B cell (primary cell): Measurements from ENCODE around the gene SLC25A17. TPM values are rescaled to one million over a fixed set of nuclear protein-coding genes. Genes with fewer than 3 reads are reported as not detected.

Source experiments
- ATAC-seq: fragments of 200-7000 bp; cut with Tn5 transposase; one replicate; pipeline ENCODE4 v1.10.0; 2021; ENCODE audit warnings: low read depth, mild to moderate bottlenecking, moderate number of reproducible peaks, moderate library complexity
- CTCF ChIA-PET: fragments of 350-600 bp; sonication (Branson Sonifier 250); formaldehyde crosslinking; loops from one replicate; lab custom pipeline; 2021; ENCODE audit warnings: antibody characterized with exemption, inconsistent platforms; lab: Charles Lee
- POLR2A ChIA-PET: fragments of 350-600 bp; sonication (Branson Sonifier 250); formaldehyde crosslinking; loops from one replicate; lab custom pipeline; 2021; ENCODE audit warnings: antibody characterized with exemption; lab: Charles Lee
- DNase-seq: peaks from one replicate; pipeline ENCODE4 v3.0.0; 2013
- H2AFZ ChIP-seq: 2 replicates; pipeline ENCODE4 v1.6.1; 2012; ENCODE audit warnings: mild to moderate bottlenecking, low read depth, low read length; ENCODE audit not compliant: insufficient read depth, poor library complexity, severe bottlenecking
- H3K27ac ChIP-seq, 2 donors: 1 replicate in 1 of 2; 2 replicates in 1 of 2; pipeline ENCODE4 v1.5.1; 2012 to 2013; ENCODE audit warnings: low read length in 2 of 2, mild to moderate bottlenecking in 2 of 2, moderate library complexity in 1 of 2
- H3K27me3 ChIP-seq, 4 experiments: fragments of 200-600 bp in 1 of 4; sonication (generic) in 1 of 4; replicated peaks in 1 of 4; 1 replicate in 2 of 4; 2 replicates in 2 of 4; pipeline versions ENCODE4 v1.6.1 to v1.7.0; 2013 to 2016; ENCODE audit warnings: low read length in 3 of 4, mild to moderate bottlenecking in 2 of 4, mixed read lengths in 1 of 4, moderate library complexity in 1 of 4; ENCODE audit not compliant: insufficient read depth in 4 of 4, control insufficient read depth in 3 of 4; ENCODE audit errors: control extremely low read depth in 1 of 4
- H3K36me3 ChIP-seq, 2 experiments: replicated peaks in 1 of 2; 1 replicate in 1 of 2; 2 replicates in 1 of 2; pipeline versions ENCODE4 v1.6.1 to v1.7.1; 2013; ENCODE audit warnings: low read length in 1 of 2; ENCODE audit not compliant: insufficient read depth in 2 of 2, control insufficient read depth in 1 of 2; ENCODE audit errors: control extremely low read depth in 1 of 2, extremely low read depth in 1 of 2
- H3K4me1 ChIP-seq, 2 donors: fragments of 200-600 bp in 1 of 2; sonication (generic) in 1 of 2; 1 replicate in 1 of 2; 2 replicates in 1 of 2; pipeline versions ENCODE4 v1.5.1 to v1.6.1; 2013 to 2017; ENCODE audit warnings: low read length in 2 of 2; ENCODE audit not compliant: control insufficient read depth in 2 of 2, insufficient read depth in 2 of 2
- H3K4me2 ChIP-seq: replicated peaks from 2 replicates; pipeline ENCODE3; 2012; ENCODE audit warnings: mild to moderate bottlenecking, low read depth, low read length; ENCODE audit not compliant: poor library complexity, severe bottlenecking
- H3K4me3 ChIP-seq, 5 experiments: fragments of 200-600 bp in 1 of 5; sonication (generic) in 1 of 5; 1 replicate in 3 of 5; 2 replicates in 2 of 5; pipeline versions ENCODE4 v1.5.1 to v1.7.0; 2011 to 2016; ENCODE audit warnings: low read length in 4 of 5, mild to moderate bottlenecking in 4 of 5, low read depth in 2 of 5, control low read depth in 1 of 5, moderate library complexity in 1 of 5; ENCODE audit not compliant: insufficient read depth in 1 of 5; ENCODE audit errors: control extremely low read depth in 1 of 5, extremely low read depth in 1 of 5
- H3K79me2 ChIP-seq: fragments of 200-600 bp; sonication (generic); one replicate; pipeline ENCODE4 v1.6.0; 2016; ENCODE audit warnings: low read length; ENCODE audit not compliant: control insufficient read depth, insufficient read depth
- H3K9ac ChIP-seq: fragments of 200-600 bp; sonication (generic); 2 replicates; pipeline ENCODE4 v1.6.1; 2017; ENCODE audit warnings: mild to moderate bottlenecking, low read length, moderate library complexity
- H3K9me3 ChIP-seq, 3 donors: one replicate each; pipeline versions ENCODE4 v1.6.1 to v1.7.1; 2013; ENCODE audit warnings: low read length in 2 of 3; ENCODE audit not compliant: control insufficient read depth in 2 of 3, insufficient read depth in 1 of 3; ENCODE audit errors: control extremely low read depth in 1 of 3
- H4K20me1 ChIP-seq: 2 replicates; pipeline ENCODE4 v1.6.0; 2012; ENCODE audit warnings: mild to moderate bottlenecking, low read length; ENCODE audit not compliant: insufficient read depth, control insufficient read depth, poor library complexity, severe bottlenecking
- H3K27ac Mint-ChIP-seq: one replicate; pipeline ENCODE4 v1.8.0; 2021; ENCODE audit warnings: mixed read lengths
- H3K27me3 Mint-ChIP-seq: one replicate; pipeline ENCODE4 v1.8.0; 2021; ENCODE audit warnings: mixed read lengths
- H3K4me1 Mint-ChIP-seq: one replicate; pipeline ENCODE4 v1.8.0; 2021; ENCODE audit warnings: mixed read lengths
- H3K4me3 Mint-ChIP-seq: one replicate; pipeline ENCODE4 v1.8.0; 2021; ENCODE audit warnings: mixed read lengths
- H3K9me3 Mint-ChIP-seq: one replicate; pipeline ENCODE4 v1.8.0; 2022; ENCODE audit warnings: mixed read lengths; ENCODE audit not compliant: insufficient read depth
- CTCF ChIP-seq: fragments of 200-600 bp; IDR thresholded peaks from one replicate; pipeline ENCODE4 v1.8.0; 2022; ENCODE audit warnings: antibody characterized with exemption, mild to moderate bottlenecking
- EZH2 ChIP-seq: IDR thresholded peaks from 2 replicates; pipeline ENCODE4 v1.6.1; 2012; ENCODE audit warnings: borderline replicate concordance, low read depth, mild to moderate bottlenecking, moderate library complexity, low read length; ENCODE audit not compliant: insufficient read depth, poor library complexity, severe bottlenecking
- WGBS: methylation state at CpG from one replicate; pipeline ENCODE4 v1.1.5; 2013; ENCODE audit warnings: missing lambda C conversion rate; ENCODE audit not compliant: insufficient coverage; 5-methylcytosine and 5-hydroxymethylcytosine counted together
- intact Hi-C: fragments of 100-400 bp; cut with micrococcal nuclease; formaldehyde crosslinking; loops from one replicate; pipeline ENCODE4 v1.10.0; 2022
- polyA plus RNA-seq: library from polyadenylated mRNA; depleted of rRNA; stranded (reverse); fragments of >200 nt; gene quantifications from 2 replicates; pipeline ENCODE4 v1.2.3, GENCODE V29; 2012
- total RNA-seq, 2 donors: library from RNA; stranded (reverse); fragments of 120-200 nt in 1 of 2; gene quantifications; 1 replicate in 1 of 2; 2 replicates in 1 of 2; pipeline versions ENCODE4 v1.2.3 to v1.2.4, GENCODE V29; 2013 to 2022

SLC25A17 gene
- total and polyA plus RNA-seq, 2 donors (not counting 1 experiment from before 2014, with no cell fraction given), result 13.1 to 15.0 TPM

GRCh38 chr22:40797427-40797826, 21.7 kb downstream of the SLC25A17 start:
- no peak overlapping the region for H3K4me2 ChIP-seq
- H3K27me3 ChIP-seq, result no peaks in the 10 kb centered on the region
- TF ChIP-seq CTCF (no peak), EZH2 (no peak)
- Mint-ChIP-seq H3K9me3 (no peaks in the 10 kb centered on the region), H3K27me3 (no peaks in the 10 kb centered on the region), H3K4me3 (no peak overlapping the region), H3K4me1 (no peaks in the 10 kb centered on the region), H3K27ac (no peak overlapping the region)
- no peak overlapping the region for H2AFZ ChIP-seq
- H4K20me1 ChIP-seq, result no peaks in the 10 kb centered on the region
- H3K9ac ChIP-seq, result no peak overlapping the region
- intact Hi-C loops, result no loop called here
- no peaks in the 10 kb centered on the region for H3K79me2 ChIP-seq
- WGBS, result 100% methylated on average over 1 of the region's 1 CpG
- ChIA-PET CTCF (no interaction called here), POLR2A (no interaction called here)
- no peak overlapping the region for H3K4me3 ChIP-seq
- no peak overlapping the region for H3K27ac ChIP-seq
- no peaks in the 10 kb centered on the region for H3K9me3 ChIP-seq
- ATAC-seq, result no peak
- H3K36me3 ChIP-seq, result peaks cover 0 to 7% of the 10 kb centered on the region in 2 experiments
- H3K4me1 ChIP-seq, result no peaks in the 10 kb centered on the region
- DNase-seq, result no peak

GRCh38 chr22:40792451-40792850, 26.7 kb downstream of the SLC25A17 start:
- Histone ChIP-seq H3K4me2 (no peak overlapping the region), H3K27me3 (no peaks in the 10 kb centered on the region), H2AFZ (no peak overlapping the region), H3K79me2 (no peaks in the 10 kb centered on the region), H3K9ac (no peak overlapping the region), H3K4me3 (no peak overlapping the region), H4K20me1 (no peaks in the 10 kb centered on the region), H3K9me3 (no peaks in the 10 kb centered on the region), H3K4me1 (peaks cover 6% of the 10 kb centered on the region in 2 donors), H3K27ac (no peak overlapping the region), H3K36me3 (peaks cover 0 to 23% of the 10 kb centered on the region in 2 experiments)
- TF ChIP-seq CTCF, result no peak
- no peak for TF ChIP-seq EZH2
- no CpG with 5 or more reads among the region's 2 CpGs for WGBS
- Mint-ChIP-seq H3K27ac (no peak overlapping the region), H3K9me3 (no peaks in the 10 kb centered on the region), H3K4me3 (no peak overlapping the region), H3K4me1 (peaks cover 13% of the 10 kb centered on the region), H3K27me3 (no peaks in the 10 kb centered on the region)
- POLR2A ChIA-PET, result no interaction called here
- CTCF ChIA-PET, result no interaction called here
- DNase-seq (no peak), ATAC-seq (no peak)
- intact Hi-C loops, result no loop called here
